Astrocyte (in vitro differentiated cells and primary cell): Measurements from ENCODE around the gene RPA3.

Source experiments
- EZH2 ChIP-seq: IDR thresholded peaks from 2 replicates; pipeline ENCODE4 v1.6.1; 2012; ENCODE audit warnings: mild to moderate bottlenecking, low read length, inconsistent platforms; ENCODE audit not compliant: insufficient read depth
- TF ChIP-seq, protein P1 (sequence below): IDR thresholded peaks from 2 replicates; pipeline ENCODE4 v1.5.1; 2011; ENCODE audit warnings: low read depth, mild to moderate bottlenecking, inconsistent platforms, low read length, moderate library complexity; ENCODE audit not compliant: insufficient read depth

- TF ChIP-seq, protein P1, sequence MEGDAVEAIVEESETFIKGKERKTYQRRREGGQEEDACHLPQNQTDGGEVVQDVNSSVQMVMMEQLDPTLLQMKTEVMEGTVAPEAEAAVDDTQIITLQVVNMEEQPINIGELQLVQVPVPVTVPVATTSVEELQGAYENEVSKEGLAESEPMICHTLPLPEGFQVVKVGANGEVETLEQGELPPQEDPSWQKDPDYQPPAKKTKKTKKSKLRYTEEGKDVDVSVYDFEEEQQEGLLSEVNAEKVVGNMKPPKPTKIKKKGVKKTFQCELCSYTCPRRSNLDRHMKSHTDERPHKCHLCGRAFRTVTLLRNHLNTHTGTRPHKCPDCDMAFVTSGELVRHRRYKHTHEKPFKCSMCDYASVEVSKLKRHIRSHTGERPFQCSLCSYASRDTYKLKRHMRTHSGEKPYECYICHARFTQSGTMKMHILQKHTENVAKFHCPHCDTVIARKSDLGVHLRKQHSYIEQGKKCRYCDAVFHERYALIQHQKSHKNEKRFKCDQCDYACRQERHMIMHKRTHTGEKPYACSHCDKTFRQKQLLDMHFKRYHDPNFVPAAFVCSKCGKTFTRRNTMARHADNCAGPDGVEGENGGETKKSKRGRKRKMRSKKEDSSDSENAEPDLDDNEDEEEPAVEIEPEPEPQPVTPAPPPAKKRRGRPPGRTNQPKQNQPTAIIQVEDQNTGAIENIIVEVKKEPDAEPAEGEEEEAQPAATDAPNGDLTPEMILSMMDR = no peak
- no peak for TF ChIP-seq EZH2
These were observed 15.0 kb downstream of the RPA3 start for GRCh38 chr7:7703427-7703826.
